Epithelial cell of esophagus (primary cell): Measurements from ENCODE around the gene LTC4S.

Source experiments
- DNase-seq: peaks from one replicate; pipeline ENCODE4 v3.0.0; 2010; ENCODE audit warnings: low read depth
- H3K4me3 ChIP-seq: 2 replicates; pipeline ENCODE4 v1.5.1; 2011; ENCODE audit warnings: mild to moderate bottlenecking, low read length, control low read depth
- TF ChIP-seq, protein P1 (sequence below): IDR thresholded peaks from 2 replicates; pipeline ENCODE4 v1.5.1; 2011; ENCODE audit warnings: low read depth, mild to moderate bottlenecking, low read length, control low read depth, inconsistent platforms; ENCODE audit not compliant: insufficient read depth; ENCODE audit errors: missing control alignments

Gene LTC4S

DNA sequence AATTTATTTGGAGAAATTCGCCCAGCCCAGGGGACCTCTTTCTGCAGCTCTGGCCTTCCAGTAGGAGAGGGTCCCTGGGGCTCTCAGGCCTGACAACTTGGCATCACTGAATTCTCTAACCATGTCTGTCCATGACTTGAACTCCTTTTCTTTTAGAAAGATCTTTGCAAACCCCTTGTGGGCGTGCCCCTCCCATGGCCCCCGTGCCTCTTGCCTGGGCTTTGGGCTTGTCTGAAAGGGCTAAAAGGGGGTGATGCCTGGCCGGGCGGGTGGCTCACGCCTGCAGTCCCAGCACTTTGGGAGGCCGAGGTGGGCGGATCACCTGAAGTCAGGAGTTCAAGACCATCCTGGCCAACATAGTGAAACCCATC is 23.7 kb downstream of the LTC4S start:
- DNase-seq, result no peak
- TF ChIP-seq, protein P1, sequence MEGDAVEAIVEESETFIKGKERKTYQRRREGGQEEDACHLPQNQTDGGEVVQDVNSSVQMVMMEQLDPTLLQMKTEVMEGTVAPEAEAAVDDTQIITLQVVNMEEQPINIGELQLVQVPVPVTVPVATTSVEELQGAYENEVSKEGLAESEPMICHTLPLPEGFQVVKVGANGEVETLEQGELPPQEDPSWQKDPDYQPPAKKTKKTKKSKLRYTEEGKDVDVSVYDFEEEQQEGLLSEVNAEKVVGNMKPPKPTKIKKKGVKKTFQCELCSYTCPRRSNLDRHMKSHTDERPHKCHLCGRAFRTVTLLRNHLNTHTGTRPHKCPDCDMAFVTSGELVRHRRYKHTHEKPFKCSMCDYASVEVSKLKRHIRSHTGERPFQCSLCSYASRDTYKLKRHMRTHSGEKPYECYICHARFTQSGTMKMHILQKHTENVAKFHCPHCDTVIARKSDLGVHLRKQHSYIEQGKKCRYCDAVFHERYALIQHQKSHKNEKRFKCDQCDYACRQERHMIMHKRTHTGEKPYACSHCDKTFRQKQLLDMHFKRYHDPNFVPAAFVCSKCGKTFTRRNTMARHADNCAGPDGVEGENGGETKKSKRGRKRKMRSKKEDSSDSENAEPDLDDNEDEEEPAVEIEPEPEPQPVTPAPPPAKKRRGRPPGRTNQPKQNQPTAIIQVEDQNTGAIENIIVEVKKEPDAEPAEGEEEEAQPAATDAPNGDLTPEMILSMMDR, result no peak
- peak overlapping the region; percentile 27 for H3K4me3 ChIP-seq

DNA sequence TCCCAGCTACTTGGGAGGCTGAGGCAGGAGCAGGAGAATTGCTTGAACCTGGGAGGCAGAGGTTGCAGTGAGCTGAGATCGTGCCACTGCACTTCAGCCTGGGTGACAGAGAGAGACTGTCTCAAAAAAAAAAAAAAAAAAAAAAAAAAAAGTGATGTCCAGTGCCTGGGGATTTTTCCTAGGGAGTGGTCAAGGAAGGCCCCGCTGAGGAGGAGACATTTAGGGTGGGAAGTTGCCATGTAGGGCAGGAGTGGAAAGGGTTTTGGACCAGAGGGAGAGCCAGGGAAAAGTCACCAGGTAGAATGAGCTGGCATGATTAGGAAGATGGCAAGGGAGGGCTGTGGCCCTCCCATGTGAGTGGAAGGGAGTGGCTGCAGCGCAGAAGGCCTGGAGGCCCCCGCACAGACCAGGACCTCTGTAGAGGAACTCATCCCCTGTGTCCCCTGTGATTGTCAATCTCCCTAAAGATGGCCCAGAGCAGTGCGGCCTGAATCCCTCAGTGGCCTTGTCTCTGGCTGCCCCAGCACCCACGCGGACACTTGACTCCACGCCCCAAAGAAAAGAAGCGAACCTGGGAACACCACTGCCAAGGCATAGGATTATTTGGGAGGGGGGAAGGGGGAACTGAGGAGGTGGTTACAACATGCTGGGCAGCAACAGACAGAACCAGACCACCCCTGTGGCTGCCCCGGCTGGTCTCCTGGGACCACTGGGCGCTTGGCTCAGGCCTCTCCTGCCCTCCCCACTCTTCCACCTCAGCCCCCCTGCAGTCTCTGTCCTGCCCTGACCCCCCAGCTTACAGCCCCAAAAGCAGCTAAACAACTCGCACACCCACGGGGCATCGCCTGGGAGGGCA is 24.3 kb downstream of the LTC4S start:
- TF ChIP-seq, protein P1, result no peak
- no peak overlapping the region for H3K4me3 ChIP-seq
- DNase-seq, result no peak

DNA sequence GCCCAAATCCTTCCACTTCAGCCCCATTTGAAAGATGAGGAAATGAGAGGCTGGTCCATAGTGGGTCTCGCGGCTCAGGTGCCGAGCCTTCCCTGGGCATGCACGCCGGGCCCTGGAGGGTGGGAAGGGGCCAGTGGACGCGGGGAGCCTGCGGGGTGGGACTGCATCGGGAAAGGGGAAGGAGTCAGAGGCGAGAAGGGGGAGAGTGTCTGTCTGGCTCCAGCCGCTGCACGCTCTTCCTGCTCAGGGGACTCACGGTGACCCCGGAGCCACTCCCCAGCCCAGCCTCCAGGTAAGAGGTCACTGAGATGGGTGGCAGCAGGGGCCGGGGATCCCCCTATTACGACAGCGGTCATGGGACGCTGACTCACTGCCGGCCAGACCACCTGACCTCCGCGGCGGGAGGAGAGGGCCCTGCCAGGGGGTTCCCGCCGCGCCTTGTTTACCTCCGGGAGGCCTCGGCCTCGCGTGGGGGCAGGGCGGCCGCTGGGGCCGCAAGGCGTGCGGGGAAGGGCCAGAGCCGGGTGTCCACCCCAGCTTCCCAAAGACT is 25.0 kb downstream of the LTC4S start:
- DNase-seq, result peak; percentile 94
- TF ChIP-seq, protein P1, result no peak
- H3K4me3 ChIP-seq, result no peak overlapping the region

GRCh38 chr5:179819296-179820126 is 25.7 kb downstream of the LTC4S start:
- peak; percentile 59 for DNase-seq
- TF ChIP-seq, protein P1, result no peak
- no peak overlapping the region for H3K4me3 ChIP-seq

- peak overlapping the region; percentile 73 for H3K4me3 ChIP-seq
- TF ChIP-seq, protein P1, result no peak
- DNase-seq, result no peak
These were observed 26.3 kb downstream of the LTC4S start for GRCh38 chr5:179820127-179820482.

DNA sequence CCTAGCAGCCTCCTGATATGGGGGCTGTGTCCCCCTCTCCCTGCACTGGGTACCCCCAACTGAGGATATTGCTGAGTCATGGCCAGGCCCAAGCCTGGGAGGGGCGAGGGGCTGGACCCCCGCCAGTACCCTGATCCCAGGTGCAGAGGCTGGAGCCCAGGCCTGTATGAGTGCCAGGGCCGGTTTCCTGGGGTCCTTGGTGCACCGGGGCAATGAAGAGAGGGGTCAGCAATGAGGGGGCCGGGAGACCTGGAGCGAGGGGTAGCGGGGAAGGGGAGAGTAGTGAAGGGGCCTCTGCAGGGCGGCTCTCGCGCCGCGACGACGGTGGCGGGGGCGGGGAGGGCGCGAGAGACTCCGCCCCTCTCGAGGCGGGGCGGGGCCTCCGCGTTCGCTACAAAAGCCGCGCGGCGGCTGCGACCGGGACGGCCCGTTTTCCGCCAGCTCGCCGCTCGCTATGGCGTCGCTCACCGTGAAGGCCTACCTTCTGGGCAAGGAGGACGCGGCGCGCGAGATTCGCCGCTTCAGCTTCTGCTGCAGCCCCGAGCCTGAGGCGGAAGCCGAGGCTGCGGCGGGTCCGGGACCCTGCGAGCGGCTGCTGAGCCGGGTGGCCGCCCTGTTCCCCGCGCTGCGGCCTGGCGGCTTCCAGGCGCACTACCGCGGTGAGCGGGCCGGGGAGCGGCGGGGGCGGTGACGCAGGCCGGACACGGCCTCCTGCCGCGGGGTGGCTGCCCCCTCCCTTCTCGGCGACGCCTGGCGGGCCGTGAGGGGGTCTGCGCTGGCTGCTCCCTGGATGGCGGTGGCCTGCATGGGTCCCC is 26.9 kb downstream of the LTC4S start, which contains the start of gene SQSTM1:
Gene SQSTM1, plus strand, starts transcription at position 423 of the 815 bp plus-strand sequence. Its CDS starts 32 bp downstream, at position 455.
- H3K4me3 ChIP-seq, result peak within 1 kb of the TSS; percentile 73
- peak; percentile 81 for DNase-seq
- TF ChIP-seq, protein P1, result no peak
